ENCODE measurements around the gene STPG1. TPM values are rescaled to one million over a fixed set of nuclear protein-coding genes. Genes with fewer than 3 reads are reported as not detected.

STPG1 gene
- total RNA-seq, 4 donors from 2014 or later = 2.2 to 5.1 (median 3.5) TPM

DNA sequence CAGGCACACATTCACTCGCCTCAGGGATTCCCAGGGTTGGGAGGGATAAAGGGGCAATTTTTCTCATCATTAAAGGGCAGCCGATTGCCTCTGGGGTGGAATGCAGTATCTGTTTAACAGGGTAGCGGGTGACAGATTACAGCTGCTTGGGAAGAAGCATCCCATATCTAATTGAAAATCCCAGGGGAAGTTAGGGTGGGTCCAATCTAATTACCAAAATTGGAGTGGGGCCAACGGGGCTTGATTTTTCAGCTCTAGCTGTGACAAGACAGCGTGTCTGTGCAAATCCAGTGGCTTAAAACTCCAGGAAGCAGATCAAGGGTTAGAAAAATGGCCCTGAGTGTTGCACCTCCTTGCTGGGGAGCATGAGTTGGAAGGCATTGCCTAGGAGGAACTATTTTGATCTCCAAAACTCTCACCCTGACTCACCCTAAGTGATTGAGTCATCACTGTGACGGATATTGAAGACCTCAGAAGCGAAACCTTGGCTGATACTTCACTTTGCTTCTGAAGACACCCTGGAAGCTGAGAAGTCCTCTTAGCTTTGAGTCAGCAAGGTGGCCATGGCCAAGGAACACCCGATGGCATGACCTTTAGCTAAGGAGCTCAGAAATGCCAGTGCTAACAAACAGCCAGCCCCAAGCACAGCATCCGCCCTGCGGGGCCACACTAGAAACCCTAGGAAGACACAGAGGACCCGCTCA is 48.5 kb downstream of the STPG1 start:
- peak; percentile 85 for ATAC-seq (ENCODE audit: low FRiP score)
- TF ChIP-seq, protein P1, sequence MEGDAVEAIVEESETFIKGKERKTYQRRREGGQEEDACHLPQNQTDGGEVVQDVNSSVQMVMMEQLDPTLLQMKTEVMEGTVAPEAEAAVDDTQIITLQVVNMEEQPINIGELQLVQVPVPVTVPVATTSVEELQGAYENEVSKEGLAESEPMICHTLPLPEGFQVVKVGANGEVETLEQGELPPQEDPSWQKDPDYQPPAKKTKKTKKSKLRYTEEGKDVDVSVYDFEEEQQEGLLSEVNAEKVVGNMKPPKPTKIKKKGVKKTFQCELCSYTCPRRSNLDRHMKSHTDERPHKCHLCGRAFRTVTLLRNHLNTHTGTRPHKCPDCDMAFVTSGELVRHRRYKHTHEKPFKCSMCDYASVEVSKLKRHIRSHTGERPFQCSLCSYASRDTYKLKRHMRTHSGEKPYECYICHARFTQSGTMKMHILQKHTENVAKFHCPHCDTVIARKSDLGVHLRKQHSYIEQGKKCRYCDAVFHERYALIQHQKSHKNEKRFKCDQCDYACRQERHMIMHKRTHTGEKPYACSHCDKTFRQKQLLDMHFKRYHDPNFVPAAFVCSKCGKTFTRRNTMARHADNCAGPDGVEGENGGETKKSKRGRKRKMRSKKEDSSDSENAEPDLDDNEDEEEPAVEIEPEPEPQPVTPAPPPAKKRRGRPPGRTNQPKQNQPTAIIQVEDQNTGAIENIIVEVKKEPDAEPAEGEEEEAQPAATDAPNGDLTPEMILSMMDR (IDR thresholded peaks at IDR 0.05) = no peak
- no peak for DNase-seq (ENCODE audit: low spot score)

DNA sequence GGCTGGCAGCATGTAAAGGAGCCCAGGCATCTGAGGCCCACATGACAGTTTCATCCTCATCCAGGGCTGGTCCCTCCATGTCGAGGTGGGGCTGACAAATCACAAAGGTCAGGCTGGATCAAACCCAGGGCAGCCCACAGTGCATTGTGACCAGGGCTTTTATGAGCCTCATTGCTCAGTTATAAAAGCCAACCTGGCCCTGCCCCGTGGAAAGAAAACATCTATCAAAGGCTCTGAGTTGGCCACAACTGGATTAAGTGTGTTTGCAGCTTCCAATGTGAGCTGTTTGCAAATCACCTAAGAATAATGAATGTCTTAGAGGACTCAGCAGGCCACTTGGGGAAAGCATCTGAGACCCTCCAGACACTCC is 49.0 kb downstream of the STPG1 start:
- no peak for DNase-seq (ENCODE audit: low spot score)
- ATAC-seq (ENCODE audit: low FRiP score) = no peak
- TF ChIP-seq, protein P1 (IDR thresholded peaks at IDR 0.05) = no peak

DNA sequence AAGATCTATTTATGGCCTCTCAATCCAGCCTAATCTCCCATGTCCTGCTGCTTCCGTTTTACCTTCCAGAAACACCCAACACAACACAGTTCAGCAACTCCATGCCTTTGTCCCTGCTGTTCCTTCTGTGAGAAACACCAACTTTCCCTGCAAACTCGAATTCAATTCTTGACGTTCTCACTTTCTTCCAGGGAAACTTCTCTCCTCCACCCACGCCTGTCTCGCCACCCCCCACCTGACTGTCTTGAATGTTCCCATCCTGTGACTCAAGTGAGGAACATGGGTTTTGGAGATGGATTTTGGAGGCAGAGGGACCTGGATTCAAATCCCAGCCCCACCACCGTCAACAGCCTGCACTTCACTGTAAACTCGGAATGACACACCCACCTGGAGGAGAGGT is 49.6 kb downstream of the STPG1 start:
- TF ChIP-seq, protein P1 (IDR thresholded peaks at IDR 0.05) = no peak
- ATAC-seq (ENCODE audit: low FRiP score) (no peak), DNase-seq (ENCODE audit: low spot score) (no peak)

DNA sequence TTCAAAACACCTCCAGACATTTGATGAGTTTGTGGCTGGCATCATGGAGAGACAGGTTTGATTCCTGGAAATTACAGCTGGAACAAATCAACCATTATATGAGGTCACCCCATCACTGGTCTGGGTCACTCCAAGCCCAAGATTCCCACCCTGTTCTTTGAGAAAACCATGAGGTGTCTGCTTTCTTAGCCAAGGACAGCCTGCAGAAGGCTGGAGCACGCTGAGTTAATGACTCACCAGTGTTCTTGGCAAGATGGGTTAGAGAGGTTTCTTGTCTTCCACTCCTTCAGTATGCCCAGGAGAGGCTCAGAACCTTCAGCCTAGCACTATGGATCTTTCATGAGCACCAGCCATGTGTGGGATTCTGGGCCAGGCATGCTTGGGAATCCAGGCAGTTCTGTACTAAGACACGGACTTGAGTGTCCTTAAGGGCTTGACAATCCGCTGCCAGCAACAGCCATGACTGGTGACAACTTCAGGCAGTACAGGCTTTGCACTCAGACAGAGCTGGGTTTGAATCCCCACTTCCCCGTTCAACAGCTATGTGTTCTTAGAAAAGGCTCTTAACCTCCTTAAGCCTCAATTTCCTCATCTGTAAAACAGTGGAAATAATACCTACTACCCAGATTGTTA is 50.5 kb downstream of the STPG1 start:
- ATAC-seq (ENCODE audit: low FRiP score) (peak; percentile 84), DNase-seq (ENCODE audit: low spot score) (no peak)
- TF ChIP-seq, protein P1 (IDR thresholded peaks at IDR 0.05) = no peak

DNA sequence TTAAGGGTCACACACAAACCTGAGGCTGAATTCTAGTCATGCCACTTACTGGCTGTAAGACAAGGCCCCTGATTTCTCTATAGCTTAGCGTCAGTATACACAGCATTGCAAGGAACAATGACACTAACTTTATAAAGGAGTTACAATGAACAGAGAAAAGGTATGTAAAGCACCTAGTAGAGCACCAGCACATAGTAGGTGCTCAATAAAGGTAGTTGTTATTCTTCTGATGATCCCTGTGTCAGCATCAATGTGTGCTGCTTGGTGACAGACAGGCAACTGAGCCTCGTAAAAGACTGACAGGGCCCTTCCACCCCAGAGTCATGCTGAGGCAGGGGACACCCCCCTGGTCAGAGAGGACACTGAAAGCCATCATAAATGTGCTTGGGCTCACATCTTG is 51.2 kb downstream of the STPG1 start:
- no peak for ATAC-seq (ENCODE audit: low FRiP score)
- TF ChIP-seq, protein P1 (IDR thresholded peaks at IDR 0.05) = no peak
- DNase-seq (ENCODE audit: low spot score) = no peak

DNA sequence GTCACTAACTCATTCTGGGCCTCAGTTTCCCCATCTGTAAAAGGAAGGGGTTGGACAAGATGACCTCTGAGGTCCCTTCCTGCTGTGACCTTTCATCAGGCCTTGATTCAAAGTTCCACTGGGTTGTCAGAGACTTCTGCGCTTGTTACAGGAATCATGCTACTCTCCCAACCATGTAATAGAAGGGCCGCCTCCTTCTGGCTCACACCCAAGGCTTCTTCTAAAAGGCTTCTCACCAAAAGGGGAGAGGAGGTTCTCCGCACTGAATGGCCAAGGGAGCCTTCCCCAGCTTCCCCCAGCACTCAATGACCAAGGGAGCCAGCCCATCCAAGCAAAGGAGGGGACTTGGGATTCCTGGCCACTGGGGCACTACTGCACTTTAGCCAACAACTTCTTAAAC is 51.8 kb downstream of the STPG1 start:
- DNase-seq (ENCODE audit: low spot score) (no peak), ATAC-seq (ENCODE audit: low FRiP score) (no peak)
- TF ChIP-seq, protein P1 (IDR thresholded peaks at IDR 0.05) = no peak

DNA sequence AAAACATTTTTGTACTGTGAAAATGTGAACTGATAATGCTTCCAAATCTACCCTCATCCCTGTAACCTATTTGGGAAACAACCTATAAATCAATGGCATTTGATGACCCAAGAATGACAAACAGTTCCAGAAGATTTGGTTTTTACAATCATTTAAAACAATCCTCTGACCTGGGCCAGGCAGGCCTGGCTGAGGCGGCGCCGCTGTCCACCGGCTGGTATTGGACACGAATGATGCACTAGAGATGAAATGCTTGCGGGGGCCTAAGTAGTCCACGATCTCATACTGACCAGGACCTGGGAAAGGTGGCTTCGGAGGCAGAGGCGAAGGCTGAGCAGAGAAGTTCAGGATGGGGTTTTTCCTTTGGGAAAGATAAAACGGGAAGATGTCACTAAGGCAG is 52.9 kb downstream of the STPG1 start:
- DNase-seq (ENCODE audit: low spot score) = no peak
- ATAC-seq (ENCODE audit: low FRiP score) = no peak
- TF ChIP-seq, protein P1 (IDR thresholded peaks at IDR 0.05) = no peak

All from omental fat pad (tissue), 4 donors.